Stimulated activated CD8-positive, alpha-beta memory T cell treated with anti-CD3 and anti-CD28 coated beads, Interleukin-4, amount 100 ng/mL, for 1 hour (primary cell): ENCODE measurements around the gene KCNN4.

Experiments
- DNase-seq, 2 donors: peaks; one replicate each; pipeline ENCODE4 v3.0.0-alpha.2; 2020; ENCODE audit warnings: low read depth in 2 of 2, low spot score in 1 of 2

The KCNN4 gene

DNA sequence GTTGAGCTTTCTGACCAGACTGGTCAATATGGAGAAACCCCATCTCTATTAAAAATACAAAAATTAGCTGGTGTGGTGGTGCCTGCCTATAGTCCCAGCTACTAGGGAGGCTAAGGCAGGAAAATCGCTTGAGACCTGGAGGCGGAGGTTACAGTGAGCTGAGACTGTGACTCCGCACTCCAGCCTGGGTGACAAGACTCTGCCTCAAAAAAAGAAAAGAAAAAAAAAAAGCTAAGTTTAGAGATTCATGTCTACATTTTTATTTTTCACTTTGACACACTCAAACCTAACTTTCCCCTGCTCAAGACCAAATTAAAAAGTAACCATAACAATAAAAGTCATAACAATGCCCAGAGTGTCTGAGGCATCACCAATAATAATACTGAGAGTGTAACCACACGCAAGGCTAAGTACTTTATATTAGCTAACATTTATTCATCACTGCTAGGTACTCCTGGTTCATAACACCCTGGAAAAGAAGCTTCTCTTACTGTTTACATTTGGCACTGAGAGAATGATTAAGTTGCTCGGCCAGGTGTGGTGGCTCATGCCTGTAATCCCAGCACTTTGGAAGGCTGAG is 59.2 kb downstream of the KCNN4 start:
- DNase-seq = no peak

DNA sequence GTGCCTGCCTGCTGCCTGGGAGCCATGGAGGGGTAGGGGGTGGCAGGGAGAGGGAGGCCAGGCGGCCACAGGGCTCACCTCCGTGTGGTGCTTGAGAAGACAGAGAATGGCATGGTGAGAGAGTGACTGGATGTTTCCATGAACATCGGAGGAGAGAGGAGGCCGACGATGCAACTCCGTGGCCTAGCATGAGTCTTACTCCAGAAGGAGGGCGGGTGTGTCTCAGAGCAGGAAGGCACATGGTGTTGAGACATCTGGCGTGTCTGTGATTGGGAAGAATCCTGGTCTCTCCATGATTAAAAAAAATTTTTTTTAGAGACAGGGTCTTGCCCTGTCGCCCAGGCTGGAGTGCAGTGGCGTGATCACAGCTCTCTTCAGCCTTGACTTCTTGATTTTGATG is 59.8 kb downstream of the KCNN4 start:
- no peak for DNase-seq

DNA sequence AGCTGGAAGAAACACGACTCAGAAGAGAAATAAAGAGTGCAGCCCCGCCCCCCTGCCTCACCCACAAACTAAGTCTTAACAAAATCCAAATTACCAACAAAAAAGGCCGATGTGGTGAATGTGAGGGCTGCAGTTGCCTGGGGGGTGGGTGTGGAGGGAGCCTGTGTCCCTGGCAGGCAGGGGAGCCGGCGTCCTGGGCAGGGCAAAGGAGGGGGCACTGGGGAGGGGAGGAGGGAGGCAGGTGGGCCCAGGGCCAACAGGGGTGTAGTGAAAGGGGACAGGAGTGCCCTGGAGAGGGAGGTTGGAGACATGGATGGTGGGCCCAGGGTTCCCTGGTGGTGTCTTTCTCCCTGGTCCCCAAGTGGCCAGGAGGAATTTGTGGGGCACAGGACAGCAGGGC is 60.9 kb downstream of the KCNN4 start:
- DNase-seq = no peak

DNA sequence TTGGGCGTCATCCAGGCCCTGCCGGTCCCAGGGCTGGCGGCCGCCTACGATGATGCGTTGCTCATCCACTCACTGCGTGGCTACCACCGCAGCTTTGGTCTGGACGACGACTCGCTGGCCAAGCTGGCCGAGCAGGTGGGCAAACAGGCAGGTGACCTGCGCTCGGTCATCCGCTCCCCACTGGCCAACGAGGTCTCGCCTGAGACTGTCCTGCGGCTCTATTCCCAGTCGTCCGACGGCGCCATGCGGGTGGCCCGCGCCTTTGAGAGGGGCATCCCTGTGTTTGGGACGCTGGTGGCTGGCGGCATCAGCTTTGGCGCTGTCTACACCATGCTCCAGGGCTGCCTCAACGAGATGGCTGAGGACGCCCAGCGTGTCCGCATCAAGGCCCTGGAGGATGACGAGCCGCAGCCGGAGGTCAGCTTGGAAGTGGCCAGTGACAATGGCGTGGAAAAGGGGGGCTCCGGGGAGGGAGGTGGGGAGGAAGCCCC is 61.4 kb downstream of the KCNN4 start:
- DNase-seq = no peak

DNA sequence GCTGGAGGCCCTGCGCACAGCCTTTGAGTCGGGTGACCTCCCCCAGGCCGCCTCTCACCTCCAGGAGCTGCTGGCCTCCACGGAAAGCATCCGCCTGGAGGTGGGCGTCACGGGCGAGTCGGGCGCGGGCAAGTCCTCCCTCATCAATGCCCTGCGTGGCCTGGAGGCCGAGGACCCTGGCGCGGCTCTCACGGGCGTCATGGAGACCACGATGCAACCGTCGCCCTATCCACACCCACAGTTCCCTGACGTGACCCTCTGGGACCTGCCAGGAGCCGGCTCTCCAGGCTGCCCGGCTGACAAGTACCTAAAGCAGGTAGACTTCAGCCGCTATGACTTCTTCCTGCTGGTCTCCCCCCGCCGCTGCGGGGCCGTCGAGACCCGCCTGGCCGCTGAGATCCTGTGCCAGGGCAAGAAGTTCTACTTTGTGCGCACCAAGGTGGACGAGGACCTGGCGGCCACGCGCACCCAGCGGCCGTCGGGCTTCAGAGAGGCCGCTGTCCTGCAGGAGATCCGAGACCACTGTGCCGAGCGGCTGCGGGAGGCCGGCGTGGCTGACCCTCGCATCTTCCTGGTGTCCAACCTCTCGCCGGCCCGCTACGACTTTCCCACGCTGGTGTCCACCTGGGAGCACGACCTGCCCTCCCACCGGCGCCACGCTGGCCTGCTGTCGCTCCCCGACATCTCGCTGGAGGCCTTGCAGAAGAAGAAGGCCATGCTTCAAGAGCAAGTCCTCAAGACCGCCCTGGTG is 62.0 kb downstream of the KCNN4 start:
- no peak for DNase-seq
